SU-DHL-6 (cell line): ENCODE data around the gene PSORS1C1.

Experiments
- H2AFZ ChIP-seq: fragments of 200-600 bp; sonication (generic); 2 replicates; pipeline ENCODE4 v1.6.1; 2014; ENCODE audit warnings: low read depth, mild to moderate bottlenecking, moderate library complexity, mixed read lengths, antibody characterized with exemption, low read length; ENCODE audit not compliant: severe bottlenecking
- H3F3A ChIP-seq: fragments of 200-600 bp; shearing (Covaris generic); 2 replicates; pipeline ENCODE4 v1.6.0; 2016; ENCODE audit warnings: antibody characterized with exemption, mild to moderate bottlenecking; ENCODE audit not compliant: insufficient read depth
- H3K27ac ChIP-seq: fragments of 200-600 bp; sonication (generic); 2 replicates; pipeline ENCODE4 v1.5.1; 2016; ENCODE audit warnings: low read depth, mild to moderate bottlenecking, low read length, moderate library complexity, mixed read lengths
- H3K27me3 ChIP-seq: fragments of 200-600 bp; sonication (generic), shearing (Covaris generic); 2 replicates; pipeline ENCODE4 v1.6.0; 2014; ENCODE audit warnings: mild to moderate bottlenecking, low read length
- H3K36me3 ChIP-seq: fragments of 200-600 bp; sonication (generic); 2 replicates; pipeline ENCODE4 v1.6.1; 2014; ENCODE audit warnings: mild to moderate bottlenecking, low read length, mixed read lengths
- H3K4me2 ChIP-seq: fragments of 300-600, 200-600 bp; shearing (Covaris generic), sonication (generic); 2 replicates; pipeline ENCODE4 v1.6.0; 2014; ENCODE audit warnings: low read length, low read depth, mild to moderate bottlenecking; ENCODE audit not compliant: poor library complexity, severe bottlenecking
- H3K4me3 ChIP-seq: fragments of 200-600 bp; sonication (generic); 2 replicates; pipeline ENCODE4 v1.5.1; 2014; ENCODE audit warnings: antibody characterized with exemption, low read length, mild to moderate bottlenecking, mixed read lengths; ENCODE audit not compliant: insufficient read depth, poor library complexity, severe bottlenecking
- H3K79me2 ChIP-seq: fragments of 200-600 bp; sonication (generic); 2 replicates; pipeline ENCODE4 v1.6.1; 2014; ENCODE audit warnings: mild to moderate bottlenecking, low read length, moderate library complexity; ENCODE audit not compliant: insufficient read depth
- H3K9ac ChIP-seq: fragments of 200-600 bp; sonication (generic); 2 replicates; pipeline ENCODE4 v1.7.0; 2014; ENCODE audit warnings: mild to moderate bottlenecking, low read length
- H3K9me2 ChIP-seq: fragments of 200-600 bp; sonication (generic); replicated peaks from 2 replicates; pipeline ENCODE4 v1.6.1; 2014; ENCODE audit warnings: low read length; ENCODE audit not compliant: insufficient read depth
- H3K9me3 ChIP-seq: fragments of 200-600 bp; sonication (generic); 2 replicates; pipeline ENCODE4 v1.6.1; 2014; ENCODE audit warnings: low read length, mixed read lengths; ENCODE audit not compliant: insufficient read depth
- H4K20me1 ChIP-seq: fragments of 200-600 bp; sonication (generic); 2 replicates; pipeline ENCODE4 v1.6.1; 2014; ENCODE audit warnings: low read depth, mild to moderate bottlenecking, antibody characterized with exemption, low read length, moderate library complexity, mixed read lengths
- EZH2phosphoT487 ChIP-seq: fragments of 200-600 bp; sonication (generic), shearing (Covaris generic); conservative IDR thresholded peaks from 2 replicates; pipeline ENCODE4 v1.6.1; 2018; ENCODE audit warnings: mild to moderate bottlenecking, antibody characterized with exemption, low read length, moderate library complexity, mixed read lengths
- TF ChIP-seq, protein P1 (sequence below): fragments of 200-600 bp; sonication (generic); IDR thresholded peaks from one replicate; pipeline ENCODE4 v1.5.1; 2017; ENCODE audit warnings: antibody characterized with exemption, mild to moderate bottlenecking, low read length, moderate library complexity; ENCODE audit not compliant: insufficient read depth, poor library complexity, severe bottlenecking

The PSORS1C1 gene

DNA sequence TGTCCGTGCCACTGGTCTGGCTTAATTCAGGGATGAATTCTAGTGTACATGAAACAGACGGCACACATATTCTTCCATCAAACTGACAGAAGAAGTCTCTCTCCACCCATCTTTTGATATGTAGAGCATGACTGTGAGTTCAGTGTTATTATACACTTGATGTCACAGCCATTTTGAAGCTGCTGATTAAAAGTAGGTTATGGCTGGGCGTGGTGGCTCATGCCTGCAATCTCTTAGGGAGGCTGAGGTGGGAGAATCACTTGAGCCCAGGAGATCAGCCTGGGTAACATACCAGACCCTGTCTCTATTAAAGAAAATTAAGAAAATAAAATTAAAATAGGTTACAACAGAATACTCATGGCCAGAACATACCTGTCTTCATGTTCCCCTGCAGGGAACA is 22.9 kb upstream of the PSORS1C1 start:
- no peaks in the 10 kb centered on the region for H3K9me3 ChIP-seq
- no peak overlapping the region for H3K9ac ChIP-seq
- H3K79me2 ChIP-seq = no peaks in the 10 kb centered on the region
- H3F3A ChIP-seq = no peaks in the 10 kb centered on the region
- no peak overlapping the region for H3K4me3 ChIP-seq
- 0 out of 2 replicates have a peak, but pooled peaks cover 3% of the 10 kb centered on the region for H4K20me1 ChIP-seq
- no peak overlapping the region for H2AFZ ChIP-seq
- H3K27ac ChIP-seq = no peak overlapping the region
- TF ChIP-seq EZH2phosphoT487 = no peak
- TF ChIP-seq, protein P1, sequence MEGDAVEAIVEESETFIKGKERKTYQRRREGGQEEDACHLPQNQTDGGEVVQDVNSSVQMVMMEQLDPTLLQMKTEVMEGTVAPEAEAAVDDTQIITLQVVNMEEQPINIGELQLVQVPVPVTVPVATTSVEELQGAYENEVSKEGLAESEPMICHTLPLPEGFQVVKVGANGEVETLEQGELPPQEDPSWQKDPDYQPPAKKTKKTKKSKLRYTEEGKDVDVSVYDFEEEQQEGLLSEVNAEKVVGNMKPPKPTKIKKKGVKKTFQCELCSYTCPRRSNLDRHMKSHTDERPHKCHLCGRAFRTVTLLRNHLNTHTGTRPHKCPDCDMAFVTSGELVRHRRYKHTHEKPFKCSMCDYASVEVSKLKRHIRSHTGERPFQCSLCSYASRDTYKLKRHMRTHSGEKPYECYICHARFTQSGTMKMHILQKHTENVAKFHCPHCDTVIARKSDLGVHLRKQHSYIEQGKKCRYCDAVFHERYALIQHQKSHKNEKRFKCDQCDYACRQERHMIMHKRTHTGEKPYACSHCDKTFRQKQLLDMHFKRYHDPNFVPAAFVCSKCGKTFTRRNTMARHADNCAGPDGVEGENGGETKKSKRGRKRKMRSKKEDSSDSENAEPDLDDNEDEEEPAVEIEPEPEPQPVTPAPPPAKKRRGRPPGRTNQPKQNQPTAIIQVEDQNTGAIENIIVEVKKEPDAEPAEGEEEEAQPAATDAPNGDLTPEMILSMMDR = no peak
- no peaks in the 10 kb centered on the region for H3K36me3 ChIP-seq
- H3K9me2 ChIP-seq = no peaks in the 10 kb centered on the region
- H3K4me2 ChIP-seq = no peak overlapping the region
- H3K27me3 ChIP-seq = no peaks in the 10 kb centered on the region

- Histone ChIP-seq H2AFZ (no peak overlapping the region), H3K36me3 (no peaks in the 10 kb centered on the region), H4K20me1 (0 out of 2 replicates have a peak, but pooled peaks cover 3% of the 10 kb centered on the region), H3K79me2 (no peaks in the 10 kb centered on the region), H3K27me3 (no peaks in the 10 kb centered on the region), H3F3A (no peaks in the 10 kb centered on the region), H3K9me2 (no peaks in the 10 kb centered on the region), H3K27ac (no peak overlapping the region), H3K4me2 (no peak overlapping the region), H3K9ac (no peak overlapping the region), H3K4me3 (no peak overlapping the region), H3K9me3 (no peaks in the 10 kb centered on the region)
- TF ChIP-seq, protein P1 = no peak
- TF ChIP-seq EZH2phosphoT487 = no peak
Measured at GRCh38 chr6:31092238-31092637, 22.4 kb upstream of the PSORS1C1 start.

GRCh38 chr6:31092769-31093505 is 21.7 kb upstream of the PSORS1C1 start:
- Histone ChIP-seq H3K4me3 (no peak overlapping the region), H3K9ac (no peak overlapping the region), H3K9me3 (no peaks in the 10 kb centered on the region), H3K9me2 (no peaks in the 10 kb centered on the region), H4K20me1 (0 out of 2 replicates have a peak, but pooled peaks cover 3% of the 10 kb centered on the region), H3K27ac (no peak overlapping the region), H3K79me2 (no peaks in the 10 kb centered on the region), H3K27me3 (no peaks in the 10 kb centered on the region), H2AFZ (no peak overlapping the region), H3K36me3 (no peaks in the 10 kb centered on the region), H3K4me2 (no peak overlapping the region), H3F3A (no peaks in the 10 kb centered on the region)
- TF ChIP-seq EZH2phosphoT487 = no peak
- TF ChIP-seq, protein P1 = no peak
